ENCODE data around the gene SIGLEC7.
A peak's percentile ranks its signal among the peaks of the same experiment; 100 is the strongest.

The SIGLEC7 gene

GRCh38 chr19:51100601-51101000 is 41.5 kb upstream of the SIGLEC7 start:
- no peak overlapping the region for H3K27ac ChIP-seq (ENCODE audit: insufficient read depth, low read depth, low read length, poor library complexity, severe bottlenecking)
- H3K4me1 ChIP-seq (ENCODE audit: control insufficient read depth, insufficient read depth, low read length), result no peaks in the 10 kb centered on the region
- no peak overlapping the region for H3K4me3 ChIP-seq (ENCODE audit: insufficient read depth, low read depth, low read length)
- H3K36me3 ChIP-seq (ENCODE audit: control insufficient read depth, insufficient read depth, low read length), result no peaks in the 10 kb centered on the region
- no peaks in the 10 kb centered on the region for H3K9me3 ChIP-seq (ENCODE audit: control insufficient read depth, low read length)
- no peaks in the 10 kb centered on the region for H3K27me3 ChIP-seq (ENCODE audit: control insufficient read depth, insufficient read depth, low read length, poor library complexity, severe bottlenecking)
- 59 to 77% methylated on average over 2 to 3 of the region's 3 CpGs for WGBS, 2 experiments

- Histone ChIP-seq H3K27ac (ENCODE audit: insufficient read depth, low read depth, low read length, poor library complexity, severe bottlenecking) (no peak overlapping the region), H3K4me1 (ENCODE audit: control insufficient read depth, insufficient read depth, low read length) (no peaks in the 10 kb centered on the region), H3K36me3 (ENCODE audit: control insufficient read depth, insufficient read depth, low read length) (no peaks in the 10 kb centered on the region), H3K9me3 (ENCODE audit: control insufficient read depth, low read length) (no peaks in the 10 kb centered on the region), H3K4me3 (ENCODE audit: insufficient read depth, low read depth, low read length) (no peak overlapping the region), H3K27me3 (ENCODE audit: control insufficient read depth, insufficient read depth, low read length, poor library complexity, severe bottlenecking) (no peaks in the 10 kb centered on the region)
- 89 to 93% methylated on average over 4 of the region's 5 CpGs for WGBS, 2 experiments
Observed at GRCh38 chr19:51101171-51101865, 40.8 kb upstream of the SIGLEC7 start.

GRCh38 chr19:51102991-51103390 is 39.1 kb upstream of the SIGLEC7 start:
- H3K4me3 ChIP-seq (ENCODE audit: insufficient read depth, low read depth, low read length), result no peak overlapping the region
- 94 to 95% methylated on average over 4 to 6 of the region's 7 CpGs for WGBS, 2 experiments
- H3K27ac ChIP-seq (ENCODE audit: insufficient read depth, low read depth, low read length, poor library complexity, severe bottlenecking), result no peak overlapping the region
- H3K9me3 ChIP-seq (ENCODE audit: control insufficient read depth, low read length), result no peaks in the 10 kb centered on the region
- no peaks in the 10 kb centered on the region for H3K36me3 ChIP-seq (ENCODE audit: control insufficient read depth, insufficient read depth, low read length)
- no peaks in the 10 kb centered on the region for H3K27me3 ChIP-seq (ENCODE audit: control insufficient read depth, insufficient read depth, low read length, poor library complexity, severe bottlenecking)
- peaks cover 4% of the 10 kb centered on the region for H3K4me1 ChIP-seq (ENCODE audit: control insufficient read depth, insufficient read depth, low read length)

GRCh38 chr19:51103926-51104341 is 38.2 kb upstream of the SIGLEC7 start:
- Histone ChIP-seq H3K9me3 (ENCODE audit: control insufficient read depth, low read length) (no peaks in the 10 kb centered on the region), H3K27ac (ENCODE audit: insufficient read depth, low read depth, low read length, poor library complexity, severe bottlenecking) (no peak overlapping the region), H3K4me1 (ENCODE audit: control insufficient read depth, insufficient read depth, low read length) (peaks cover 4% of the 10 kb centered on the region), H3K4me3 (ENCODE audit: insufficient read depth, low read depth, low read length) (no peak overlapping the region), H3K27me3 (ENCODE audit: control insufficient read depth, insufficient read depth, low read length, poor library complexity, severe bottlenecking) (no peaks in the 10 kb centered on the region), H3K36me3 (ENCODE audit: control insufficient read depth, insufficient read depth, low read length) (no peaks in the 10 kb centered on the region)
- 96 to 97% methylated on average over 49 of the region's 49 CpGs for WGBS, 2 experiments

GRCh38 chr19:51107406-51108065 is 34.6 kb upstream of the SIGLEC7 start:
- Histone ChIP-seq H3K4me3 (ENCODE audit: insufficient read depth, low read depth, low read length) (peak overlapping the region; percentile 75), H3K27ac (ENCODE audit: insufficient read depth, low read depth, low read length, poor library complexity, severe bottlenecking) (no peak overlapping the region), H3K9me3 (ENCODE audit: control insufficient read depth, low read length) (no peaks in the 10 kb centered on the region), H3K27me3 (ENCODE audit: control insufficient read depth, insufficient read depth, low read length, poor library complexity, severe bottlenecking) (peaks cover 10% of the 10 kb centered on the region), H3K4me1 (ENCODE audit: control insufficient read depth, insufficient read depth, low read length) (peaks cover 4% of the 10 kb centered on the region), H3K36me3 (ENCODE audit: control insufficient read depth, insufficient read depth, low read length) (no peaks in the 10 kb centered on the region)
- WGBS, 2 experiments, result 26 to 28% methylated on average over 18 of the region's 18 CpGs

- peaks cover 17% of the 10 kb centered on the region for H3K27me3 ChIP-seq (ENCODE audit: control insufficient read depth, insufficient read depth, low read length, poor library complexity, severe bottlenecking)
- H3K36me3 ChIP-seq (ENCODE audit: control insufficient read depth, insufficient read depth, low read length), result no peaks in the 10 kb centered on the region
- peak within 1 kb of the TSS; percentile 75 for H3K4me3 ChIP-seq (ENCODE audit: insufficient read depth, low read depth, low read length)
- 0% methylated on average over 43 of the region's 43 CpGs for WGBS, 2 experiments
- peaks cover 4% of the 10 kb centered on the region for H3K4me1 ChIP-seq (ENCODE audit: control insufficient read depth, insufficient read depth, low read length)
- no peaks in the 10 kb centered on the region for H3K9me3 ChIP-seq (ENCODE audit: control insufficient read depth, low read length)
- H3K27ac ChIP-seq (ENCODE audit: insufficient read depth, low read depth, low read length, poor library complexity, severe bottlenecking), result no peak within 1 kb of the TSS
Observed at GRCh38 chr19:51108066-51108804, 33.9 kb upstream of the SIGLEC7 start, which contains the start of gene CTU1. TSS of gene CTU1 (minus strand) at chr19:51108409. CDS start at chr19:51104569, 3,840 bp downstream.

- H3K27me3 ChIP-seq (ENCODE audit: control insufficient read depth, insufficient read depth, low read length, poor library complexity, severe bottlenecking), result peaks cover 19% of the 10 kb centered on the region
- no peak overlapping the region for H3K27ac ChIP-seq (ENCODE audit: insufficient read depth, low read depth, low read length, poor library complexity, severe bottlenecking)
- no peaks in the 10 kb centered on the region for H3K9me3 ChIP-seq (ENCODE audit: control insufficient read depth, low read length)
- H3K36me3 ChIP-seq (ENCODE audit: control insufficient read depth, insufficient read depth, low read length), result no peaks in the 10 kb centered on the region
- H3K4me1 ChIP-seq (ENCODE audit: control insufficient read depth, insufficient read depth, low read length), result peaks cover 4% of the 10 kb centered on the region
- 14% methylated on average over 15 of the region's 15 CpGs for WGBS, 2 experiments
- peak overlapping the region; percentile 75 for H3K4me3 ChIP-seq (ENCODE audit: insufficient read depth, low read depth, low read length)
Observed at GRCh38 chr19:51108805-51109146, 33.3 kb upstream of the SIGLEC7 start.

- no peaks in the 10 kb centered on the region for H3K36me3 ChIP-seq (ENCODE audit: control insufficient read depth, insufficient read depth, low read length)
- WGBS, 2 experiments, result 61 to 64% methylated on average over 1 of the region's 1 CpG
- no peaks in the 10 kb centered on the region for H3K9me3 ChIP-seq (ENCODE audit: control insufficient read depth, low read length)
- peaks cover 19% of the 10 kb centered on the region for H3K27me3 ChIP-seq (ENCODE audit: control insufficient read depth, insufficient read depth, low read length, poor library complexity, severe bottlenecking)
- peaks cover 4% of the 10 kb centered on the region for H3K4me1 ChIP-seq (ENCODE audit: control insufficient read depth, insufficient read depth, low read length)
- no peak overlapping the region for H3K4me3 ChIP-seq (ENCODE audit: insufficient read depth, low read depth, low read length)
- H3K27ac ChIP-seq (ENCODE audit: insufficient read depth, low read depth, low read length, poor library complexity, severe bottlenecking), result no peak overlapping the region
Observed at GRCh38 chr19:51110666-51110971, 31.5 kb upstream of the SIGLEC7 start.

- Histone ChIP-seq H3K27ac (ENCODE audit: insufficient read depth, low read depth, low read length, poor library complexity, severe bottlenecking) (no peak overlapping the region), H3K36me3 (ENCODE audit: control insufficient read depth, insufficient read depth, low read length) (no peaks in the 10 kb centered on the region), H3K4me3 (ENCODE audit: insufficient read depth, low read depth, low read length) (no peak overlapping the region), H3K27me3 (ENCODE audit: control insufficient read depth, insufficient read depth, low read length, poor library complexity, severe bottlenecking) (peaks cover 19% of the 10 kb centered on the region), H3K9me3 (ENCODE audit: control insufficient read depth, low read length) (no peaks in the 10 kb centered on the region), H3K4me1 (ENCODE audit: control insufficient read depth, insufficient read depth, low read length) (peaks cover 4% of the 10 kb centered on the region)
- 43 to 46% methylated on average over 6 of the region's 6 CpGs for WGBS, 2 experiments
Observed at GRCh38 chr19:51111606-51112005, 30.5 kb upstream of the SIGLEC7 start.

GRCh38 chr19:51114087-51114729 is 27.9 kb upstream of the SIGLEC7 start:
- no peaks in the 10 kb centered on the region for H3K9me3 ChIP-seq (ENCODE audit: control insufficient read depth, low read length)
- H3K36me3 ChIP-seq (ENCODE audit: control insufficient read depth, insufficient read depth, low read length), result no peaks in the 10 kb centered on the region
- 89 to 92% methylated on average over 6 of the region's 6 CpGs for WGBS, 2 experiments
- H3K27me3 ChIP-seq (ENCODE audit: control insufficient read depth, insufficient read depth, low read length, poor library complexity, severe bottlenecking), result peaks cover 19% of the 10 kb centered on the region
- no peaks in the 10 kb centered on the region for H3K4me1 ChIP-seq (ENCODE audit: control insufficient read depth, insufficient read depth, low read length)
- H3K27ac ChIP-seq (ENCODE audit: insufficient read depth, low read depth, low read length, poor library complexity, severe bottlenecking), result no peak overlapping the region
- H3K4me3 ChIP-seq (ENCODE audit: insufficient read depth, low read depth, low read length), result no peak overlapping the region
